HEK293 (cell line): ENCODE results near the gene SH3PXD2B.
A peak's percentile ranks its signal among the peaks of the same experiment; 100 is the strongest.

Experiments used
- GLI4 ChIP-seq: fragments of 450-650 bp; formaldehyde crosslinking; IDR thresholded peaks from 2 replicates; pipeline ENCODE4 v1.5.1; 2016; ENCODE audit warnings: missing biosample characterization, missing genetic modification characterization
- IKZF3 ChIP-seq: fragments of 450-650 bp; IDR thresholded peaks from 2 replicates; pipeline ENCODE4 v1.5.0; 2018; ENCODE audit warnings: missing biosample characterization, mild to moderate bottlenecking, missing genetic modification characterization, moderate library complexity
- KLF8 ChIP-seq: fragments of 450-650 bp; formaldehyde crosslinking; IDR thresholded peaks from 2 replicates; pipeline ENCODE4 v1.5.1; 2016; ENCODE audit warnings: missing biosample characterization, missing genetic modification characterization
- ZBTB48 ChIP-seq: fragments of 450-650 bp; formaldehyde crosslinking; IDR thresholded peaks from 2 replicates; pipeline ENCODE4 v1.5.1; 2016; ENCODE audit warnings: missing biosample characterization, missing genetic modification characterization
- ZNF248 ChIP-seq: fragments of 450-650 bp; formaldehyde crosslinking; IDR thresholded peaks from 2 replicates; pipeline ENCODE4 v1.5.1; 2017; ENCODE audit warnings: missing biosample characterization, missing genetic modification characterization
- ZNF266 ChIP-seq: fragments of 450-650 bp; formaldehyde crosslinking; IDR thresholded peaks from 2 replicates; pipeline ENCODE4 v1.5.1; 2016; ENCODE audit warnings: missing biosample characterization, missing genetic modification characterization, low read depth
- ZNF350 ChIP-seq: fragments of 450-650 bp; formaldehyde crosslinking; IDR thresholded peaks from 2 replicates; pipeline ENCODE4 v1.5.0; 2017; ENCODE audit warnings: missing biosample characterization, mild to moderate bottlenecking, missing genetic modification characterization
- ZNF391 ChIP-seq: fragments of 450-650 bp; formaldehyde crosslinking; IDR thresholded peaks from 2 replicates; pipeline ENCODE4 v1.5.1; 2016; ENCODE audit warnings: low read depth, missing biosample characterization, missing genetic modification characterization, borderline replicate concordance
- ZNF423 ChIP-seq: fragments of 450-650 bp; formaldehyde crosslinking; IDR thresholded peaks from 2 replicates; pipeline ENCODE4 v1.5.1; 2016; ENCODE audit warnings: missing biosample characterization, missing genetic modification characterization
- ZNF529 ChIP-seq: fragments of 450-650 bp; formaldehyde crosslinking; IDR thresholded peaks from 2 replicates; pipeline ENCODE4 v1.5.1; 2017; ENCODE audit warnings: missing genetic modification characterization, missing biosample characterization; ENCODE audit not compliant: insufficient replicate concordance
- ZNF600 ChIP-seq: fragments of 450-650 bp; formaldehyde crosslinking; IDR thresholded peaks from 2 replicates; pipeline ENCODE4 v1.5.1; 2016; ENCODE audit warnings: missing biosample characterization, missing genetic modification characterization
- ZNF624 ChIP-seq: fragments of 450-650 bp; formaldehyde crosslinking; IDR thresholded peaks from 2 replicates; pipeline ENCODE4 v1.5.1; 2017; ENCODE audit warnings: missing biosample characterization, missing genetic modification characterization
- ZNF785 ChIP-seq: fragments of 450-650 bp; formaldehyde crosslinking; IDR thresholded peaks from 2 replicates; pipeline ENCODE4 v1.5.1; 2016; ENCODE audit warnings: missing biosample characterization, missing genetic modification characterization
- TF ChIP-seq, protein P1 (sequence below): sonication (generic); formaldehyde crosslinking; IDR thresholded peaks from 2 replicates; pipeline ENCODE4 v1.8.1; 2022; ENCODE audit warnings: mild to moderate bottlenecking, moderate library complexity, missing genetic modification reagents
- TF ChIP-seq, protein P2 (sequence below): fragments of 450-650 bp; formaldehyde crosslinking; IDR thresholded peaks from 2 replicates; pipeline ENCODE4 v1.5.1; 2016; ENCODE audit warnings: missing biosample characterization, missing genetic modification characterization
- TF ChIP-seq, protein P3 (sequence below): fragments of 450-650 bp; formaldehyde crosslinking; IDR thresholded peaks from 2 replicates; pipeline ENCODE4 v1.5.1; 2016; ENCODE audit warnings: missing biosample characterization, missing genetic modification characterization
- TF ChIP-seq, protein P4 (sequence below): fragments of 450-650 bp; formaldehyde crosslinking; IDR thresholded peaks from 2 replicates; pipeline ENCODE4 v1.5.1; 2016; ENCODE audit warnings: missing biosample characterization, missing genetic modification characterization
- TF ChIP-seq, protein P5 (sequence below): fragments of 450-650 bp; formaldehyde crosslinking; IDR thresholded peaks from 2 replicates; pipeline ENCODE4 v1.5.1; 2016; ENCODE audit warnings: missing biosample characterization, missing genetic modification characterization
- TF ChIP-seq, protein P6 (sequence below): fragments of 450-650 bp; formaldehyde crosslinking; IDR thresholded peaks from 2 replicates; pipeline ENCODE4 v1.5.1; 2016; ENCODE audit warnings: missing biosample characterization, missing genetic modification characterization
- TF ChIP-seq, protein P7 (sequence below): fragments of 450-650 bp; formaldehyde crosslinking; IDR thresholded peaks from 2 replicates; pipeline ENCODE4 v1.5.1; 2016; ENCODE audit warnings: missing biosample characterization, missing genetic modification characterization
- TF ChIP-seq, protein P8 (sequence below): fragments of 450-650 bp; formaldehyde crosslinking; IDR thresholded peaks from 2 replicates; pipeline ENCODE4 v1.5.1; 2017; ENCODE audit warnings: missing biosample characterization, missing genetic modification characterization
- TF ChIP-seq, protein P9 (sequence below): IDR thresholded peaks from 2 replicates; pipeline ENCODE4 v1.6.1; 2011; ENCODE audit warnings: mild to moderate bottlenecking, low read depth, low read length, borderline replicate concordance
- TF ChIP-seq, protein P10 (sequence below): fragments of 450-650 bp; formaldehyde crosslinking; IDR thresholded peaks from 2 replicates; pipeline ENCODE4 v1.5.1; 2016; ENCODE audit warnings: missing biosample characterization, missing genetic modification characterization

Gene SH3PXD2B

DNA sequence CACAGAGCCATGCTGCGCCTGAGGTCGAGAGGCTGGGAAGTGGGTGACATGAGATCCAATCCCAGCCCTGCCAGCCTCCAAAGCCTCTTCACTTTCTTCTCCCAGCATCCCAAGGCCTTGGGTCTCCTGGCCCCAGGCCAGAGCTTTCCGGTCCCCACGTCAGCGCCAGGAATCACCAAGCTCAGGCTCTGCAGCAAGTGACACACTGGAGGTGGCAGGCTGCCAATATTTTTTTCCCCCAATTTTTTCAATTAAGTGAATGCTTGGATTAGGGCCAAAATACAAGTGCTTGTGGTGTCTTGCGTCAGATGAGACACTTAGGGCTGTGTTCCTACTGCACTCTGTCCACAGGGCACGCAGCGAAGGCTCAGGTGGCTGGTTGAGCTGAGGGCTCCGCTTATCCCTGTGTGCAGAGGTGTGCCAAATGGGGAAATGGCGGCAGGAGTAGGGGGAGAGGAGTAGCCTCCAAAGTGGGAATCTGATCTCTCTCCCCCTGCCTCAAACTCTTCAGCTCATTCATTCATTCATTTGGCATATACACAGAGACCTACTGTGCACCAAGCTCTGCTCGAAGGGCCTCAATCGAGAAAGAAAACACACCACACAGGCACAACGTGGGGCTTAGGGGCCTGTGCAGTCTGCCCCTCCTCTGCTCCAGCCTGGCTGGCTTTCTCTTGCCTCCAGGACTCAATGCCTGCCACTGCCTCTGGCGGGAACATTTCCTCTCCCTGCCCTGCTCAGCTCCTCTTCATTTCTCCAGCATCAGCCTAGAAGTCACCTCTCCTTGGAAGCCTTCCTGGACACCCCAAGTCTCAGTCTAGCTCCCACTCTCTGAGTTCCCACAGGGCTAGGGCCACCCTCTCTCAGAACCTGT is 16.6 kb downstream of the SH3PXD2B start (continued):
- TF ChIP-seq, protein P1, sequence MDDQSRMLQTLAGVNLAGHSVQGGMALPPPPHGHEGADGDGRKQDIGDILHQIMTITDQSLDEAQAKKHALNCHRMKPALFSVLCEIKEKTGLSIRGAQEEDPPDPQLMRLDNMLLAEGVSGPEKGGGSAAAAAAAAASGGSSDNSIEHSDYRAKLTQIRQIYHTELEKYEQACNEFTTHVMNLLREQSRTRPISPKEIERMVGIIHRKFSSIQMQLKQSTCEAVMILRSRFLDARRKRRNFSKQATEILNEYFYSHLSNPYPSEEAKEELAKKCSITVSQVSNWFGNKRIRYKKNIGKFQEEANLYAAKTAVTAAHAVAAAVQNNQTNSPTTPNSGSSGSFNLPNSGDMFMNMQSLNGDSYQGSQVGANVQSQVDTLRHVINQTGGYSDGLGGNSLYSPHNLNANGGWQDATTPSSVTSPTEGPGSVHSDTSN (CRISPR knock-in tag) = no peak
- TF ChIP-seq ZNF248 (tag by site-specific recombination) (0 out of 2 replicates have a peak, but pooled peaks have one; percentile 62), ZNF624 (0 out of 2 replicates have a peak, but pooled peaks have one; percentile 89), ZNF391 (tag by site-specific recombination) (peak; percentile 51; the same call in 1 of the 2 replicates), ZNF785 (tag by site-specific recombination) (no peak), IKZF3 (peak; percentile 86), ZNF423 (tag by site-specific recombination) (no peak), ZNF350 (tag by site-specific recombination) (peak; percentile 58; the same call in 1 of the 2 replicates), ZNF266 (tag by site-specific recombination) (no peak), ZNF600 (tag by site-specific recombination) (no peak; the same call in 1 of the 2 replicates), ZNF529 (tag by site-specific recombination) (no peak), KLF8 (tag by site-specific recombination) (peak; percentile 57; the same call in 1 of the 2 replicates), ZBTB48 (tag by site-specific recombination) (peak; percentile 85), GLI4 (tag by site-specific recombination) (no peak)
- TF ChIP-seq, protein P2, sequence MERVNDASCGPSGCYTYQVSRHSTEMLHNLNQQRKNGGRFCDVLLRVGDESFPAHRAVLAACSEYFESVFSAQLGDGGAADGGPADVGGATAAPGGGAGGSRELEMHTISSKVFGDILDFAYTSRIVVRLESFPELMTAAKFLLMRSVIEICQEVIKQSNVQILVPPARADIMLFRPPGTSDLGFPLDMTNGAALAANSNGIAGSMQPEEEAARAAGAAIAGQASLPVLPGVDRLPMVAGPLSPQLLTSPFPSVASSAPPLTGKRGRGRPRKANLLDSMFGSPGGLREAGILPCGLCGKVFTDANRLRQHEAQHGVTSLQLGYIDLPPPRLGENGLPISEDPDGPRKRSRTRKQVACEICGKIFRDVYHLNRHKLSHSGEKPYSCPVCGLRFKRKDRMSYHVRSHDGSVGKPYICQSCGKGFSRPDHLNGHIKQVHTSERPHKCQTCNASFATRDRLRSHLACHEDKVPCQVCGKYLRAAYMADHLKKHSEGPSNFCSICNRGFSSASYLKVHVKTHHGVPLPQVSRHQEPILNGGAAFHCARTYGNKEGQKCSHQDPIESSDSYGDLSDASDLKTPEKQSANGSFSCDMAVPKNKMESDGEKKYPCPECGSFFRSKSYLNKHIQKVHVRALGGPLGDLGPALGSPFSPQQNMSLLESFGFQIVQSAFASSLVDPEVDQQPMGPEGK (tag by site-specific recombination) = peak; percentile 57
- TF ChIP-seq, protein P3, sequence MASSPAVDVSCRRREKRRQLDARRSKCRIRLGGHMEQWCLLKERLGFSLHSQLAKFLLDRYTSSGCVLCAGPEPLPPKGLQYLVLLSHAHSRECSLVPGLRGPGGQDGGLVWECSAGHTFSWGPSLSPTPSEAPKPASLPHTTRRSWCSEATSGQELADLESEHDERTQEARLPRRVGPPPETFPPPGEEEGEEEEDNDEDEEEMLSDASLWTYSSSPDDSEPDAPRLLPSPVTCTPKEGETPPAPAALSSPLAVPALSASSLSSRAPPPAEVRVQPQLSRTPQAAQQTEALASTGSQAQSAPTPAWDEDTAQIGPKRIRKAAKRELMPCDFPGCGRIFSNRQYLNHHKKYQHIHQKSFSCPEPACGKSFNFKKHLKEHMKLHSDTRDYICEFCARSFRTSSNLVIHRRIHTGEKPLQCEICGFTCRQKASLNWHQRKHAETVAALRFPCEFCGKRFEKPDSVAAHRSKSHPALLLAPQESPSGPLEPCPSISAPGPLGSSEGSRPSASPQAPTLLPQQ (tag by site-specific recombination) = peak; percentile 80
- TF ChIP-seq, protein P4, sequence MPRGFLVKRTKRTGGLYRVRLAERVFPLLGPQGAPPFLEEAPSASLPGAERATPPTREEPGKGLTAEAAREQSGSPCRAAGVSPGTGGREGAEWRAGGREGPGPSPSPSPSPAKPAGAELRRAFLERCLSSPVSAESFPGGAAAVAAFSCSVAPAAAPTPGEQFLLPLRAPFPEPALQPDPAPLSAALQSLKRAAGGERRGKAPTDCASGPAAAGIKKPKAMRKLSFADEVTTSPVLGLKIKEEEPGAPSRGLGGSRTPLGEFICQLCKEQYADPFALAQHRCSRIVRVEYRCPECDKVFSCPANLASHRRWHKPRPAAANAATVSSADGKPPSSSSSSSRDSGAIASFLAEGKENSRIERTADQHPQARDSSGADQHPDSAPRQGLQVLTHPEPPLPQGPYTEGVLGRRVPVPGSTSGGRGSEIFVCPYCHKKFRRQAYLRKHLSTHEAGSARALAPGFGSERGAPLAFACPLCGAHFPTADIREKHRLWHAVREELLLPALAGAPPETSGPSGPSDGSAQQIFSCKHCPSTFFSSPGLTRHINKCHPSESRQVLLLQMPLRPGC (tag by site-specific recombination) = peak; percentile 77; the same call in 1 of the 2 replicates
- TF ChIP-seq, protein P5, sequence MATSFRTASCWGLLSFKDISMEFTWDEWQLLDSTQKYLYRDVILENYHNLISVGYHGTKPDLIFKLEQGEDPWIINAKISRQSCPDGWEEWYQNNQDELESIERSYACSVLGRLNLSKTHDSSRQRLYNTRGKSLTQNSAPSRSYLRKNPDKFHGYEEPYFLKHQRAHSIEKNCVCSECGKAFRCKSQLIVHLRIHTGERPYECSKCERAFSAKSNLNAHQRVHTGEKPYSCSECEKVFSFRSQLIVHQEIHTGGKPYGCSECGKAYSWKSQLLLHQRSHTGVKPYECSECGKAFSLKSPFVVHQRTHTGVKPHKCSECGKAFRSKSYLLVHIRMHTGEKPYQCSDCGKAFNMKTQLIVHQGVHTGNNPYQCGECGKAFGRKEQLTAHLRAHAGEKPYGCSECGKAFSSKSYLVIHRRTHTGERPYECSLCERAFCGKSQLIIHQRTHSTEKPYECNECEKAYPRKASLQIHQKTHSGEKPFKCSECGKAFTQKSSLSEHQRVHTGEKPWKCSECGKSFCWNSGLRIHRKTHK (tag by site-specific recombination) = no peak
- TF ChIP-seq, protein P6, sequence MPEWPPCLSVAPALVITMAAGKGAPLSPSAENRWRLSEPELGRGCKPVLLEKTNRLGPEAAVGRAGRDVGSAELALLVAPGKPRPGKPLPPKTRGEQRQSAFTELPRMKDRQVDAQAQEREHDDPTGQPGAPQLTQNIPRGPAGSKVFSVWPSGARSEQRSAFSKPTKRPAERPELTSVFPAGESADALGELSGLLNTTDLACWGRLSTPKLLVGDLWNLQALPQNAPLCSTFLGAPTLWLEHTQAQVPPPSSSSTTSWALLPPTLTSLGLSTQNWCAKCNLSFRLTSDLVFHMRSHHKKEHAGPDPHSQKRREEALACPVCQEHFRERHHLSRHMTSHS (tag by site-specific recombination) = no peak
- TF ChIP-seq, protein P7, sequence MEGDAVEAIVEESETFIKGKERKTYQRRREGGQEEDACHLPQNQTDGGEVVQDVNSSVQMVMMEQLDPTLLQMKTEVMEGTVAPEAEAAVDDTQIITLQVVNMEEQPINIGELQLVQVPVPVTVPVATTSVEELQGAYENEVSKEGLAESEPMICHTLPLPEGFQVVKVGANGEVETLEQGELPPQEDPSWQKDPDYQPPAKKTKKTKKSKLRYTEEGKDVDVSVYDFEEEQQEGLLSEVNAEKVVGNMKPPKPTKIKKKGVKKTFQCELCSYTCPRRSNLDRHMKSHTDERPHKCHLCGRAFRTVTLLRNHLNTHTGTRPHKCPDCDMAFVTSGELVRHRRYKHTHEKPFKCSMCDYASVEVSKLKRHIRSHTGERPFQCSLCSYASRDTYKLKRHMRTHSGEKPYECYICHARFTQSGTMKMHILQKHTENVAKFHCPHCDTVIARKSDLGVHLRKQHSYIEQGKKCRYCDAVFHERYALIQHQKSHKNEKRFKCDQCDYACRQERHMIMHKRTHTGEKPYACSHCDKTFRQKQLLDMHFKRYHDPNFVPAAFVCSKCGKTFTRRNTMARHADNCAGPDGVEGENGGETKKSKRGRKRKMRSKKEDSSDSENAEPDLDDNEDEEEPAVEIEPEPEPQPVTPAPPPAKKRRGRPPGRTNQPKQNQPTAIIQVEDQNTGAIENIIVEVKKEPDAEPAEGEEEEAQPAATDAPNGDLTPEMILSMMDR (tag by site-specific recombination) = no peak
- TF ChIP-seq, protein P8, sequence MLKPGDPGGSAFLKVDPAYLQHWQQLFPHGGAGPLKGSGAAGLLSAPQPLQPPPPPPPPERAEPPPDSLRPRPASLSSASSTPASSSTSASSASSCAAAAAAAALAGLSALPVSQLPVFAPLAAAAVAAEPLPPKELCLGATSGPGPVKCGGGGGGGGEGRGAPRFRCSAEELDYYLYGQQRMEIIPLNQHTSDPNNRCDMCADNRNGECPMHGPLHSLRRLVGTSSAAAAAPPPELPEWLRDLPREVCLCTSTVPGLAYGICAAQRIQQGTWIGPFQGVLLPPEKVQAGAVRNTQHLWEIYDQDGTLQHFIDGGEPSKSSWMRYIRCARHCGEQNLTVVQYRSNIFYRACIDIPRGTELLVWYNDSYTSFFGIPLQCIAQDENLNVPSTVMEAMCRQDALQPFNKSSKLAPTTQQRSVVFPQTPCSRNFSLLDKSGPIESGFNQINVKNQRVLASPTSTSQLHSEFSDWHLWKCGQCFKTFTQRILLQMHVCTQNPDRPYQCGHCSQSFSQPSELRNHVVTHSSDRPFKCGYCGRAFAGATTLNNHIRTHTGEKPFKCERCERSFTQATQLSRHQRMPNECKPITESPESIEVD = peak; percentile 74
- TF ChIP-seq, protein P9, sequence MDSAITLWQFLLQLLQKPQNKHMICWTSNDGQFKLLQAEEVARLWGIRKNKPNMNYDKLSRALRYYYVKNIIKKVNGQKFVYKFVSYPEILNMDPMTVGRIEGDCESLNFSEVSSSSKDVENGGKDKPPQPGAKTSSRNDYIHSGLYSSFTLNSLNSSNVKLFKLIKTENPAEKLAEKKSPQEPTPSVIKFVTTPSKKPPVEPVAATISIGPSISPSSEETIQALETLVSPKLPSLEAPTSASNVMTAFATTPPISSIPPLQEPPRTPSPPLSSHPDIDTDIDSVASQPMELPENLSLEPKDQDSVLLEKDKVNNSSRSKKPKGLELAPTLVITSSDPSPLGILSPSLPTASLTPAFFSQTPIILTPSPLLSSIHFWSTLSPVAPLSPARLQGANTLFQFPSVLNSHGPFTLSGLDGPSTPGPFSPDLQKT = no peak
- TF ChIP-seq, protein P10, sequence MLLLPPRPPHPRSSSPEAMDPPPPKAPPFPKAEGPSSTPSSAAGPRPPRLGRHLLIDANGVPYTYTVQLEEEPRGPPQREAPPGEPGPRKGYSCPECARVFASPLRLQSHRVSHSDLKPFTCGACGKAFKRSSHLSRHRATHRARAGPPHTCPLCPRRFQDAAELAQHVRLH (tag by site-specific recombination) = no peak
